HepG2 (cell line): ENCODE results near the gene GPR31. TPM values are rescaled to one million over a fixed set of nuclear protein-coding genes. Genes with fewer than 3 reads are reported as not detected.

Experiments used
- ELF3 ChIP-seq: IDR thresholded peaks from 2 replicates; pipeline ENCODE4 v1.6.1; 2016; ENCODE audit warnings: missing genetic modification reagents, missing compliant biosample characterization
- FOXM1 ChIP-seq: sonication (generic); formaldehyde crosslinking; IDR thresholded peaks from 2 replicates; pipeline ENCODE4 v1.5.0; 2020; ENCODE audit warnings: missing genetic modification reagents
- HNRNPK ChIP-seq: fragments of 200-400 bp; formaldehyde crosslinking; IDR thresholded peaks from 2 replicates; pipeline ENCODE4 v1.6.1; 2018; ENCODE audit warnings: low read length, low read depth, moderate library complexity, mild to moderate bottlenecking; ENCODE audit not compliant: poor library complexity, severe bottlenecking
- HOXA9 ChIP-seq: sonication (generic); formaldehyde crosslinking; IDR thresholded peaks from 2 replicates; pipeline ENCODE4 v1.8.1; 2022; ENCODE audit warnings: missing genetic modification reagents, mild to moderate bottlenecking, moderate library complexity, borderline replicate concordance
- ISX ChIP-seq: sonication (generic); formaldehyde crosslinking; conservative IDR thresholded peaks from 2 replicates; pipeline ENCODE4 v1.5.0; 2020; ENCODE audit warnings: missing genetic modification reagents
- KDM6A ChIP-seq: IDR thresholded peaks from 2 replicates; pipeline ENCODE4 v1.6.1; 2016; ENCODE audit warnings: low read depth
- KLF13 ChIP-seq: sonication (generic); formaldehyde crosslinking; IDR thresholded peaks from 2 replicates; pipeline ENCODE4 v1.4.0; 2020; ENCODE audit warnings: mild to moderate bottlenecking, missing genetic modification reagents
- MED8 ChIP-seq: sonication (generic); formaldehyde crosslinking; IDR thresholded peaks from 2 replicates; pipeline ENCODE4 v1.8.1; 2023; ENCODE audit warnings: mild to moderate bottlenecking, missing genetic modification reagents; ENCODE audit not compliant: insufficient replicate concordance
- RBAK ChIP-seq: sonication (generic); formaldehyde crosslinking; IDR thresholded peaks from 2 replicates; pipeline ENCODE4 v1.5.1; 2020; ENCODE audit warnings: mild to moderate bottlenecking, missing genetic modification reagents
- SOX13 ChIP-seq, 3 experiments: fragments of 450-650 bp in 1 of 3; sonication (generic) in 1 of 3; formaldehyde crosslinking in 1 of 3; IDR thresholded peaks in 2 of 3; conservative IDR thresholded peaks in 1 of 3; 2 replicates each; pipeline versions ENCODE4 v1.5.0 to v1.6.1; 2016 to 2020; ENCODE audit warnings: antibody characterized with exemption in 1 of 3, mild to moderate bottlenecking in 1 of 3, missing compliant biosample characterization in 1 of 3, missing genetic modification reagents in 1 of 3, moderate library complexity in 1 of 3
- TBP ChIP-seq: sonication (generic); formaldehyde crosslinking; IDR thresholded peaks from 2 replicates; pipeline ENCODE4 v1.5.0; 2020; ENCODE audit warnings: missing genetic modification reagents
- ZFP90 ChIP-seq: sonication (generic); formaldehyde crosslinking; IDR thresholded peaks from 2 replicates; pipeline ENCODE4 v1.8.0; 2022; ENCODE audit warnings: missing genetic modification reagents, mild to moderate bottlenecking, inconsistent platforms, borderline replicate concordance
- ZNF138 ChIP-seq: sonication (generic); formaldehyde crosslinking; IDR thresholded peaks from 2 replicates; pipeline ENCODE4 v1.5.0; 2020; ENCODE audit warnings: mild to moderate bottlenecking, low read depth, missing genetic modification reagents
- ZNF564 ChIP-seq: sonication (generic); formaldehyde crosslinking; IDR thresholded peaks from 2 replicates; pipeline ENCODE4 v1.8.1; 2023; ENCODE audit warnings: mild to moderate bottlenecking, missing genetic modification reagents
- polyA plus RNA-seq, 8 experiments: library from polyadenylated mRNA; depleted of rRNA in 3 of 8; stranded (reverse) in 7 of 8; unstranded in 1 of 8; fragments of >200 nt; fragmentation: Illumina TruSeq in 4 of 8; extraction: Trizol in 4 of 8; gene quantifications; 2 replicates each; pipeline versions ENCODE4 v1.2.1 to v1.2.3, GENCODE V29; 2011 to 2016; ENCODE audit warnings: low read depth in 4 of 8, missing spikeins in 1 of 8, mixed read lengths in 1 of 8; ENCODE audit not compliant: insufficient read depth in 1 of 8
- total RNA-seq, 5 experiments: library from RNA; depleted of rRNA; stranded (reverse); fragments of >200 nt; fragmentation: Illumina TruSeq; extraction: Trizol; gene quantifications; 2 replicates each; pipeline ENCODE4 v1.2.3, GENCODE V29; 2016; ENCODE audit warnings: low read depth in 1 of 5
- TF ChIP-seq, protein P1 (sequence below): sonication (generic); formaldehyde crosslinking; conservative IDR thresholded peaks from 2 replicates; pipeline ENCODE4 v1.4.0; 2020; ENCODE audit warnings: missing genetic modification reagents
- TF ChIP-seq, protein P2 (sequence below): sonication (generic); formaldehyde crosslinking; IDR thresholded peaks from 2 replicates; pipeline ENCODE4 v1.4.0; 2020; ENCODE audit warnings: missing genetic modification reagents
- TF ChIP-seq, protein P3 (sequence below): sonication (generic); formaldehyde crosslinking; IDR thresholded peaks from 2 replicates; pipeline ENCODE4 v1.8.1; 2023; ENCODE audit warnings: mild to moderate bottlenecking, missing genetic modification reagents
- TF ChIP-seq, protein P4 (sequence below): IDR thresholded peaks from 2 replicates; pipeline ENCODE4 v1.6.1; 2016; ENCODE audit warnings: mild to moderate bottlenecking, missing biosample characterization, missing genetic modification reagents

The GPR31 gene
- total and polyA plus RNA-seq, 2 of the 13 experiments (the other 11 are each of a cell fraction or from before 2014, with no cell fraction given) = not detected

DNA sequence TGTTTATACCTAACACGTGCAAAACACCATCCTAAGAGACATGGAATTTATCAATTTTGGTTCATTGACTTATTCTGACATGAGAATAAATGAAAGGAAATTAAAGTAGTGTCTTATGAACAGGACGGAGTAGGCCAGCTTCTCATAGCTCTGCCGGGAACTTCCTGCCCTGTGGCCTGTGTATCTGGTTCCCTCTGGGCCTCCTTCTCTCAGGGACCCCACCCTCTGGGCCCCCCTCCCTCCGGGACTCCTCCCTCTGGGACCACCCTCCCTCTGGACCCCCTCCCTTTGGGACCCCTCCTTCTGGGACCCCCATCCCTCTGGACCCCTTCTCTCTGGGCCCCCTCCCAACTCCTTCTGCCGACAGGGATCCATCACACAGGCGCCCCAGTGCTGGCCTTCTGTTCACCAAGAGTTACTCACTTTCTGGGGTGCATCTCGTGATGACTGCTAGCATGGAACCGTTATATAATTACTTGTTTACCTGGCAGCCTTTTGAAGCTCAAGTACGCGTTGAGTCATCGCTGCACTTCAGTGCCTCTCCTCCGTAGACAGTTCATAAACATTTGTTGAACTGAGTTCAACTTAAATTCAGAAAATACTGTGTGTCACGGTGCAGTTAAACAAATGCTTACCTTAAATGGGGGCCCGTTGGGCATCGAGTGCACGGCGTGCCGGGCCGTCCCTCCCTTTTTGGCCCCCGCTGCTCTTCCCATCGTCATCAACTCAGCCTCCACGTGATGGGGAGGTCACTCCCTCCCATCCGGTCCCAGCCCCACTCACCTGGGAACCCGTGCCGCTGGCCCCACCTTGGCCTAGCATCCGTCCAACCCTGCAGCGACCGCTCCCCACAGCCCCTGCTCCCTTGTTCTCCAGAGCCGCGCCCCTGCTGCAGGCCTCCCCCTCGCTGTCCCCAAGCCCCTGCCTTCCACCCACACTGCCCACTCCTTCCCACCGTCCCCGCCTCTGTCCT lies 26.8 kb downstream of the GPR31 start (continued):
- TF ChIP-seq, protein P1, sequence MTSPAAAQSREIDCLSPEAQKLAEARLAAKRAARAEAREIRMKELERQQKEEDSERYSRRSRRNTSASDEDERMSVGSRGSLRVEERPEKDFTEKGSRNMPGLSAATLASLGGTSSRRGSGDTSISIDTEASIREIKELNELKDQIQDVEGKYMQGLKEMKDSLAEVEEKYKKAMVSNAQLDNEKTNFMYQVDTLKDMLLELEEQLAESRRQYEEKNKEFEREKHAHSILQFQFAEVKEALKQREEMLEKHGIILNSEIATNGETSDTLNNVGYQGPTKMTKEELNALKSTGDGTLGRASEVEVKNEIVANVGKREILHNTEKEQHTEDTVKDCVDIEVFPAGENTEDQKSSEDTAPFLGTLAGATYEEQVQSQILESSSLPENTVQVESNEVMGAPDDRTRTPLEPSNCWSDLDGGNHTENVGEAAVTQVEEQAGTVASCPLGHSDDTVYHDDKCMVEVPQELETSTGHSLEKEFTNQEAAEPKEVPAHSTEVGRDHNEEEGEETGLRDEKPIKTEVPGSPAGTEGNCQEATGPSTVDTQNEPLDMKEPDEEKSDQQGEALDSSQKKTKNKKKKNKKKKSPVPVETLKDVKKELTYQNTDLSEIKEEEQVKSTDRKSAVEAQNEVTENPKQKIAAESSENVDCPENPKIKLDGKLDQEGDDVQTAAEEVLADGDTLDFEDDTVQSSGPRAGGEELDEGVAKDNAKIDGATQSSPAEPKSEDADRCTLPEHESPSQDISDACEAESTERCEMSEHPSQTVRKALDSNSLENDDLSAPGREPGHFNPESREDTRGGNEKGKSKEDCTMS (CRISPR knock-in tag) = no peak
- TF ChIP-seq ISX (CRISPR knock-in tag) (no peak), RBAK (CRISPR knock-in tag) (no peak), KDM6A (peak; percentile 39; the same call in 1 of the 2 replicates), ELF3 (CRISPR knock-in tag) (peak; percentile 67), ZFP90 (CRISPR knock-in tag) (no peak), HOXA9 (CRISPR knock-in tag) (no peak), MED8 (CRISPR knock-in tag) (no peak), KLF13 (CRISPR knock-in tag) (no peak), FOXM1 (no peak), ZNF564 (no peak), HNRNPK (peak; percentile 50), TBP (CRISPR knock-in tag) (no peak), ZNF138 (CRISPR knock-in tag) (no peak), SOX13 (IDR thresholded peaks at IDR 0.05) (peak; percentile 63; the same call in 1 of the 2 replicates), SOX13 (CRISPR knock-in tag; conservative IDR thresholded peaks at IDR 0.05 in 1 of 2, IDR thresholded peaks at IDR 0.05 in 1 of 2) (peak in 1 of 2 experiments; percentile 79; a peak in 2 of 4 replicates)
- TF ChIP-seq, protein P2, sequence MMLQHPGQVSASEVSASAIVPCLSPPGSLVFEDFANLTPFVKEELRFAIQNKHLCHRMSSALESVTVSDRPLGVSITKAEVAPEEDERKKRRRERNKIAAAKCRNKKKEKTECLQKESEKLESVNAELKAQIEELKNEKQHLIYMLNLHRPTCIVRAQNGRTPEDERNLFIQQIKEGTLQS (CRISPR knock-in tag) = peak; percentile 92
- TF ChIP-seq, protein P3, sequence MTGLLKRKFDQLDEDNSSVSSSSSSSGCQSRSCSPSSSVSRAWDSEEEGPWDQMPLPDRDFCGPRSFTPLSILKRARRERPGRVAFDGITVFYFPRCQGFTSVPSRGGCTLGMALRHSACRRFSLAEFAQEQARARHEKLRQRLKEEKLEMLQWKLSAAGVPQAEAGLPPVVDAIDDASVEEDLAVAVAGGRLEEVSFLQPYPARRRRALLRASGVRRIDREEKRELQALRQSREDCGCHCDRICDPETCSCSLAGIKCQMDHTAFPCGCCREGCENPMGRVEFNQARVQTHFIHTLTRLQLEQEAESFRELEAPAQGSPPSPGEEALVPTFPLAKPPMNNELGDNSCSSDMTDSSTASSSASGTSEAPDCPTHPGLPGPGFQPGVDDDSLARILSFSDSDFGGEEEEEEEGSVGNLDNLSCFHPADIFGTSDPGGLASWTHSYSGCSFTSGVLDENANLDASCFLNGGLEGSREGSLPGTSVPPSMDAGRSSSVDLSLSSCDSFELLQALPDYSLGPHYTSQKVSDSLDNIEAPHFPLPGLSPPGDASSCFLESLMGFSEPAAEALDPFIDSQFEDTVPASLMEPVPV (CRISPR knock-in tag) = no peak; the same call in 1 of the 2 replicates
- TF ChIP-seq, protein P4, sequence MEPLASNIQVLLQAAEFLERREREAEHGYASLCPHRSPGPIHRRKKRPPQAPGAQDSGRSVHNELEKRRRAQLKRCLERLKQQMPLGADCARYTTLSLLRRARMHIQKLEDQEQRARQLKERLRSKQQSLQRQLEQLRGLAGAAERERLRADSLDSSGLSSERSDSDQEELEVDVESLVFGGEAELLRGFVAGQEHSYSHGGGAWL = 0 out of 2 replicates have a peak, but pooled peaks have one; percentile 61
